ENCODE results near the gene CDH16. TPM values are rescaled to one million over a fixed set of nuclear protein-coding genes. Genes with fewer than 3 reads are reported as not detected.

The CDH16 gene, protein sequence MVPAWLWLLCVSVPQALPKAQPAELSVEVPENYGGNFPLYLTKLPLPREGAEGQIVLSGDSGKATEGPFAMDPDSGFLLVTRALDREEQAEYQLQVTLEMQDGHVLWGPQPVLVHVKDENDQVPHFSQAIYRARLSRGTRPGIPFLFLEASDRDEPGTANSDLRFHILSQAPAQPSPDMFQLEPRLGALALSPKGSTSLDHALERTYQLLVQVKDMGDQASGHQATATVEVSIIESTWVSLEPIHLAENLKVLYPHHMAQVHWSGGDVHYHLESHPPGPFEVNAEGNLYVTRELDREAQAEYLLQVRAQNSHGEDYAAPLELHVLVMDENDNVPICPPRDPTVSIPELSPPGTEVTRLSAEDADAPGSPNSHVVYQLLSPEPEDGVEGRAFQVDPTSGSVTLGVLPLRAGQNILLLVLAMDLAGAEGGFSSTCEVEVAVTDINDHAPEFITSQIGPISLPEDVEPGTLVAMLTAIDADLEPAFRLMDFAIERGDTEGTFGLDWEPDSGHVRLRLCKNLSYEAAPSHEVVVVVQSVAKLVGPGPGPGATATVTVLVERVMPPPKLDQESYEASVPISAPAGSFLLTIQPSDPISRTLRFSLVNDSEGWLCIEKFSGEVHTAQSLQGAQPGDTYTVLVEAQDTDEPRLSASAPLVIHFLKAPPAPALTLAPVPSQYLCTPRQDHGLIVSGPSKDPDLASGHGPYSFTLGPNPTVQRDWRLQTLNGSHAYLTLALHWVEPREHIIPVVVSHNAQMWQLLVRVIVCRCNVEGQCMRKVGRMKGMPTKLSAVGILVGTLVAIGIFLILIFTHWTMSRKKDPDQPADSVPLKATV
- not detected in 2 replicates for total RNA-seq

DNA sequence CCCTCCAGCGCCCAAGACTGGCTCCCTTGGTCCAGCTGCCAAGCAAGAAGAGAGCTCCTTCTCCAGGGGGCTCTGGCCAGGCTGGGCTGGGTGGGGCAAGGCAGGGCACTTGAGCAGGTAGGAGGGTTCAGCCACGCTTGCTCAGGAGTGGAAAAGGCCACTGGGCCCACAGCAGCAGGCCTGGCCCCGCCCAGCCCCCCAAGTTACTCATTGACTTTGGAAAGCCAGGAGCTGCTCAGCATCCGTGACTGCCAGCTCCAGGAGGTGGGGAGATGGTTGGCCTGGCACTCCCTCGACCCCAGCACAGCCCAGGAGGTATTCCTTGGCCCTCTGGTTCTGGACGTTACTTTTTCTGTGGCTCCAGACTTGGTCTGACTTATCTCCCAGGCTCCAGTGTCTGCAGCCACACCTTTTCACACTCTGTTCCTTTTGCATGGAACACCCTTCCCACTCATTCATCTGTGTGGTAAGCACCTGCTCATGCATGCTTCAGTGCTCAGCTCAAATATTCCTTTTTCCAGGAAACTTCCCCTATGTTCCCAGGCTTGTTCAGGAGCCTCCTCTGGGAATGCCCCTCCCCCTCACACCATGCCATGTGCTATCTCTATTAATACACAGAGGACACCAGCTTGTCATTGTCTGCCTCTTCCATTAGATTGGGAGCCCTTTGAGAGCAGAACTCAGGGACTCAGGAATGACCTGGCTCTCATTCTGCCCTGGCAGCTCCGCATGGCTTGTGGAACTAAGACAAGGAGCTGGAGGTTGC, at the start of gene CDH16:
Gene CDH16 (minus strand): TSS at position 83 of the 766 bp plus-strand sequence. CDS start 820 bp downstream, outside the sequence.

DNA sequence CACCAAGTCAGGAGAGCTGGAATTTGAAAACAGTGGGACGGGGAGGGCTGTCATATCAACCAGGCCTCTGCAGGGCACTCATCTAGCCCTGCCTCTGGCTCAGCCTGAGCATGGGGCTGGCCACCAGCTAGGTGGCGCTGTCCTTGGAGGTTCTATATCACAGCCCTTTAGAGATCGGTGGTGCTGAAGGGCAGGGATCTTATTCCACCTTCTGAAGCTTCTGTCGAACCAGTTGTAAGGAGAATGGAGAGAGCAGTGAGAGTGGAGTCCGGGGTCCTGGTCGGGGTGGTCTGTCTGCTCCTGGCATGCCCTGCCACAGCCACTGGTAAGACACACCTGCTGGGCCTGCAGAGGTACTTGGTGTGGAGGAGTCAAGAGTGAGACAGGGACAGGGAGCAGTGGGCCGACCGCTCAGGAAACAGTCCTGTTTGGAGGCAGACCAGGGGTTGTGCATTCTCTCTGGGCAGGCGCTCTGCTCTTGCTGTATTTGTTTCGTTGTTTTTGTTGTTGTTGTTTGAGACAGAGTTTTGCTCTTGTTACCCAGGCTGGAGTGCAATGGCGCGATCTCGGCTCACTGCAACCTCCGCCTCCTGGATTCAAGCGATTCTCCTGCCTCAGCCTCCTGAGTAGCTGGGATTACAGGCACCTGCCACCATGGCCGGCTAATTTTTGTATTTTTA, 42.5 kb upstream of the CDH16 start, which contains the start of gene CES3:
Gene CES3 (plus strand): TSS at position 202 of the 680 bp plus-strand sequence. CDS start 42 bp downstream, at position 244.

DNA sequence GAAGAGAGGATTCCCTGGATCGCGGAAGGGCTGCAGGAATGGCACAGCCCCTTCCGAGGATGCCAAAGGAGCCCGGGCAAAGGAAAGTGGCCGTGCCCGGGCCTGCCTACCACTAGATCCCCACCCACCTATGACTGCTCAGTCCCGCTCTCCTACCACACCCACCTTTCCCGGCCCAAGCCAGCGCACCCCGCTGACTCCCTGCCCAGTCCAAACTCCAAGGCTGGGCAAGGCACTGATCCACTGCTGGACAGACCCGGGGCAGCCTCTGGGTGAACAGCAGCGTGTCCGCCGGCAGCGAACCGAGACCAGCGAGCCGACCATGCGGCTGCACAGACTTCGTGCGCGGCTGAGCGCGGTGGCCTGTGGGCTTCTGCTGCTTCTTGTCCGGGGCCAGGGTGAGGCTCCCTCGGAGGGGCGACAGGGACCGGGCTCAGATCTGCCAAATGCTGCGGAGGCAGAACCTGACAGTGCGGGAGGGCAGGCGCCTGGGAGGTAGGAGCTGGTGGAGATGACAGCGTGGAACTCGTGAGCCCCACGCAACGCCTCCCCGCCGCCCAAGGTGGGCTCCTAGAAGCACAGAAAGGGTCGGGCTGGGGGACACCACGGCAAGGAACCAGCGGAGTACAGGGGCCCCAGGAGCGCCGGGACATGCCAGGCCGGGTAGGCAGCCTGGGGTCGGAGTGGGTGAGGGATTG, 16.8 kb upstream of the CDH16 start, which contains the start of gene CES2:
Gene CES2 (plus strand): TSS at position 203 of the 698 bp plus-strand sequence. CDS start 120 bp downstream, at position 323.

DNA sequence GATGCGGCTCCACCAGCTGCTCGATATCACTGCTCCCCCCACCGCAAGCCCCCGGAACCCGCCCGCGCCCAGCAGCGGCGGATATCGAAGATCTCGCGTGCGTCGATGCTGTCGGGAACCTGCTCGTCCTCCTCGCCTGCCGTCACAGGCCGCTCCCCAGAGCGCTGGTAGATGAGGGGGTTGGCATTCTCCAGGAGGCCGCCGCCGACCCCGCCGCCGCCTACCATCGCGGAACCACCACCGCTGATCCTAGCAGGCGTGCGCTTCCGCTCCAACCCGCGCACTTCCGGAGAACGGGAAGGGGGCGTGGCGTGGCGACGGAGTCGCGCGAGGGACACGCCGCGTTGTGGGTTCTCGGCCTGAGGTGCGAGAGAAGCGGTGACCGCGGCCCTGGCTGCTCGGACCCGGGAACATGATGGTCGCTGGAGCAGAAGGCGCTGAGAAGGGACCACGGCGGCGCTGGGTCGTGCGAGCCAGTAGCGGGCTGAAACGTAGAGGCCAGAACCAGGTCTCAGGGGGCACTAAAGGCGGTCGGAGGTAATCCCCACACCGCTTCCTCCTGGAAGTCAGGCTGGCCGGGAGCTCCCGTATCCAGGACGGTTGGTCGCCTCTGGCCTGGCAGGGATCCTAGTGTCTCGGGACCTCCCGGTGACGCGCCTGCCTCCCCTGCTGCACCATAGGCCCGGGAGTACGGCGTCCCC, 15.6 kb upstream of the CDH16 start, which contains the start of gene CIAO2B:
Gene CIAO2B (minus strand): TSS at position 265 of the 701 bp plus-strand sequence. CDS start 38 bp downstream, at position 227.

DNA sequence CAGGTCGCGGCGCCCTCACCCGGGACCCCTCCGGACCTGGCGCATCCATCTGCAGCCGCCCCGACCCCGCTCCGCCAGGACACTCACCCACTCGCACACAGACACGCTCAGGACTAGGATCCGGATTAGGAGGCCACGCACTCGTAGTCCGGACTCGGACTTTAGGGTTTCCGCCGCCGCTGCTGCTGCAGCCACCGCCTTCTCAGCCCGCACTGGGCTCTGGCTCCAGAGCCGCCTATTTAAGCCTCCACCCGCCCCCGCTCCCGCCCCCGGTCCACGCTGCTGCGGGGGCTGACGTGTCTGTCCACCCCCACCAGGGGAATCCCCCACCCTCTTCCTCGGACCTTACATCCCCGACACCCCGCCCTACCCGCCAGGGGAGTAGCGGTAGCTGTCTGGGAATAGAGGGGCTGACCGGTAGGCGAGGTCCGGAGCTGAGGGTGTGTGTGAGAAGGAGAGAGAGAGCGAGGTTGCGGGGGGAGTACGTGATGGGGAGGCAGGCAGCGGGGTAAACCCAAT, 6.7 kb upstream of the CDH16 start, which contains the start of gene RRAD:
Gene RRAD (minus strand): TSS at position 214 of the 519 bp plus-strand sequence. CDS start 356 bp downstream, outside the sequence.

DNA sequence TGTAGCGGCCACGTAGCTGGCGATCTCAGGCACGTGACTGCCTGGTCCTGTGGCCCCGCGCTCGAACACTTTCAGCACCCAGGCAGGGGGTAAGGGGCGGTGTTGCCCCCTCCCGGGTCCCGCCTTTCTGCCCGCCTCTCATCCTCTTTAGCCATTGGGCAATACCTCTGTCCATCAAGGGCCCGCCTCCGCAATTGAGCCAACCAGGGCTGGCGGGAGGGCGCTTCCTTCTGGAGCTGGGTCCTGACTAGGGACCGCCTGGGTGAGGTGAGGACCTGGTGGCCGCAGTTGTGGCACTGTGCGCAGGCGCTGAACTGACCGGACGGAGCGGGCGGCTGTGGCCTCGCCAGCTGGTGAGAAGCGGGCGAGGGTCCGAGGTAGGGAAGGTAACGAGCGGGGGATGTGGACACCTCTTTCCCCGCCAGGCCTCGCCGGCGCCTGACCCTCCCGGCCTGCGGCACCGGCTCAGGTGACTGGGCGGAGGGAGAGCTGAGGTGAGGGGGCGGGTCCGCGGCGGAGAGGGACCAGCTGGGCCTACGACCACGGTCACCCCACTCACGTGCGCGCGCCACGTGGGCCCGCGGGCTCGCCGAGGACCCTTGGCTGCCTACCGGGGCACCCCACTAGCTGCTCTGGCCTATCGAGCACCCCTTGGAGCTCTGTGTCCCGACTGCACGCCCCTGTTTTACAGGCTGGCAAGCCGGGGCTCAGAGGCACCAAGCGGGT, 38.2 kb downstream of the CDH16 start, which contains the start of gene PDP2:
Gene PDP2 (plus strand): TSS at position 228 of the 726 bp plus-strand sequence. CDS start 3,770 bp downstream, outside the sequence.

Other genes starting within 250 kb of the CDH16 start
- gene CMTM4, start 222.1 kb downstream of the CDH16 start, total RNA-seq = 19.6 and 20.6 TPM in 2 replicates
- 131 and 156 TPM in 2 replicates for gene DYNC1LI2, start 167.3 kb downstream of the CDH16 start, total RNA-seq
- gene TERB1, start 117.3 kb downstream of the CDH16 start, total RNA-seq = 0.11 TPM in 1 of 2 replicates, not detected in the other
- 69.6 and 122 TPM in 2 replicates for gene NAE1, start 87.9 kb downstream of the CDH16 start, total RNA-seq
- not detected in 2 replicates for gene CA7, start 74.5 kb downstream of the CDH16 start, total RNA-seq
- 17.1 and 17.7 TPM in 2 replicates for gene PDP2, start 38.4 kb downstream of the CDH16 start, total RNA-seq
- gene RRAD, start 6.7 kb upstream of the CDH16 start, total RNA-seq = 3.8 and 8.0 TPM in 2 replicates
- 227 and 229 TPM in 2 replicates for gene CIAO2B, start 15.5 kb upstream of the CDH16 start, total RNA-seq
- 23.8 and 29.5 TPM in 2 replicates for gene CES2, start 16.6 kb upstream of the CDH16 start, total RNA-seq
- gene CES3, start 42.4 kb upstream of the CDH16 start, total RNA-seq = 0.25 and 0.55 TPM in 2 replicates
- gene CES4A, start 69.7 kb upstream of the CDH16 start, total RNA-seq = 1.00 and 2.2 TPM in 2 replicates
- 121 and 197 TPM in 2 replicates for gene CBFB, start 110.3 kb upstream of the CDH16 start, total RNA-seq
- 11.7 and 15.1 TPM in 2 replicates for gene PHAF1, start 191.1 kb upstream of the CDH16 start, total RNA-seq
- 25.0 and 38.1 TPM in 2 replicates for gene B3GNT9, start 232.1 kb upstream of the CDH16 start, total RNA-seq
- 15.3 and 25.1 TPM in 2 replicates for gene TRADD, start 241.0 kb upstream of the CDH16 start, total RNA-seq
- 10.5 and 15.0 TPM in 2 replicates for gene FBXL8, start 241.1 kb upstream of the CDH16 start, total RNA-seq
- 5.2 and 14.0 TPM in 2 replicates for gene HSF4, start 245.9 kb upstream of the CDH16 start, total RNA-seq